ENCODE data around the gene IGF2BP3.
A peak's percentile ranks its signal among the peaks of the same experiment; 100 is the strongest.
"Not testable (repeated sequence)": the region's sequence is repeated elsewhere in the genome, so short reads cannot be mapped to it uniquely, and the experiment has no call there.

The IGF2BP3 gene

GRCh38 chr7:23331132-23331531 lies 139.2 kb downstream of the IGF2BP3 start:
- Histone ChIP-seq H3K9me3 (ENCODE audit: control insufficient read depth, insufficient read depth, low read depth, low read length) (no peaks in the 10 kb centered on the region), H3K36me3 (ENCODE audit: control insufficient read depth in 2 of 2, insufficient read depth in 1 of 2, low read length in 2 of 2) (peaks cover 21 to 46% of the 10 kb centered on the region in 2 experiments), H3K4me3 (ENCODE audit: low read depth, low read length) (no peak overlapping the region), H3K4me1 (ENCODE audit: control insufficient read depth, insufficient read depth, low read length) (peaks cover 36% of the 10 kb centered on the region), H3K27ac (ENCODE audit: extremely low read depth, low read depth, low read length) (no peak overlapping the region)
- ChIA-PET POLR2A (no interaction called here), CTCF (interaction anchor here (1.1 kb wide), 1 partner anchor 69 kb away, joined by 3 read pairs; no protein-coding TSS in a partner anchor)
- no peak for TF ChIP-seq ZNF133 (tag by site-specific recombination; IDR thresholded peaks at IDR 0.05)
- TF ChIP-seq ZFHX2 (tag by site-specific recombination; conservative IDR thresholded peaks at IDR 0.05): no peak
- no peak for TF ChIP-seq ZNF221 (tag by site-specific recombination; IDR thresholded peaks at IDR 0.05; ENCODE audit: borderline replicate concordance)
- no peak for TF ChIP-seq ZNF169 (tag by site-specific recombination; IDR thresholded peaks at IDR 0.05)
- TF ChIP-seq ZNF707 (tag by site-specific recombination; IDR thresholded peaks at IDR 0.05): no peak

DNA sequence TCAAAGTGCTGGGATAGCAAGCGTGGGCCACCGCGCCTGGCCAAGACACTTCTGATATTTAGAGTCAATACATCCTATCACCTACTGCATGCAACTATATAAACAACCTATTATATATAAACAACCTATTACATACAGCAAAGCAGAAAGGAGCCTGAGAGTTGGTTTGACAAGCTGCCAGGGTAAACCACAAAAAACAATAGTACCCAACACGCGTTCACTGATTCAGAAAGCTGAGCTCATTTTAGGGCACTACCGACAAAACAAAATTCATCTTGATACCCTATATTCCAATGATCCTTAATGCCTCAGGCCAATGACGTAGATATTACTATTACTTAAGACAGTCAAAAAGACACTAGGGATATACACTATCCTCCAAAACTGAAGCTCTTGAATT lies 154.9 kb downstream of the IGF2BP3 start:
- POLR2A ChIA-PET: interaction anchor here (0.9 to 2.1 kb wide), 3 partner anchors 16 to 159 kb away, joined by 3 to 6 read pairs (median 4); partner anchors contain the start of gene MALSU1
- H3K27ac ChIP-seq (ENCODE audit: extremely low read depth, low read depth, low read length): peak overlapping the region; percentile 58; the same call in 1 of the 2 replicates

GRCh38 chr7:23312141-23312540 lies 158.2 kb downstream of the IGF2BP3 start:
- POLR2A ChIA-PET; H3K4me3 ChIP-seq (ENCODE audit: low read depth, low read length); H3K27ac ChIP-seq (ENCODE audit: extremely low read depth, low read depth, low read length); CTCF ChIA-PET; H3K9me3 ChIP-seq (ENCODE audit: control insufficient read depth, insufficient read depth, low read depth, low read length): not testable (repeated sequence)
- Histone ChIP-seq H3K36me3 (ENCODE audit: control insufficient read depth in 2 of 2, insufficient read depth in 1 of 2, low read length in 2 of 2) (peaks cover 41 to 76% of the 10 kb centered on the region in 2 experiments), H3K4me1 (ENCODE audit: control insufficient read depth, insufficient read depth, low read length) (peaks cover 18% of the 10 kb centered on the region)

More for the DNA sequence above, 154.9 kb downstream of the IGF2BP3 start:
- H3K36me3 ChIP-seq (ENCODE audit: control insufficient read depth in 2 of 2, insufficient read depth in 1 of 2, low read length in 2 of 2): peaks cover 37 to 72% of the 10 kb centered on the region in 2 experiments
- CTCF ChIA-PET: interaction anchor here (0.6 to 1.7 kb wide), 2 partner anchors 15 to 202 kb away, joined by 3 to 4 read pairs; no protein-coding TSS in a partner anchor
- no peak overlapping the region for H3K4me3 ChIP-seq (ENCODE audit: low read depth, low read length)
- peaks cover 18% of the 10 kb centered on the region for H3K4me1 ChIP-seq (ENCODE audit: control insufficient read depth, insufficient read depth, low read length)
- no peaks in the 10 kb centered on the region for H3K9me3 ChIP-seq (ENCODE audit: control insufficient read depth, insufficient read depth, low read depth, low read length)
- TF ChIP-seq, protein P1, sequence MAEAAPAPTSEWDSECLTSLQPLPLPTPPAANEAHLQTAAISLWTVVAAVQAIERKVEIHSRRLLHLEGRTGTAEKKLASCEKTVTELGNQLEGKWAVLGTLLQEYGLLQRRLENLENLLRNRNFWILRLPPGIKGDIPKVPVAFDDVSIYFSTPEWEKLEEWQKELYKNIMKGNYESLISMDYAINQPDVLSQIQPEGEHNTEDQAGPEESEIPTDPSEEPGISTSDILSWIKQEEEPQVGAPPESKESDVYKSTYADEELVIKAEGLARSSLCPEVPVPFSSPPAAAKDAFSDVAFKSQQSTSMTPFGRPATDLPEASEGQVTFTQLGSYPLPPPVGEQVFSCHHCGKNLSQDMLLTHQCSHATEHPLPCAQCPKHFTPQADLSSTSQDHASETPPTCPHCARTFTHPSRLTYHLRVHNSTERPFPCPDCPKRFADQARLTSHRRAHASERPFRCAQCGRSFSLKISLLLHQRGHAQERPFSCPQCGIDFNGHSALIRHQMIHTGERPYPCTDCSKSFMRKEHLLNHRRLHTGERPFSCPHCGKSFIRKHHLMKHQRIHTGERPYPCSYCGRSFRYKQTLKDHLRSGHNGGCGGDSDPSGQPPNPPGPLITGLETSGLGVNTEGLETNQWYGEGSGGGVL (tag by site-specific recombination; IDR thresholded peaks at IDR 0.05): no peak
- TF ChIP-seq OSR2 (tag by site-specific recombination; IDR thresholded peaks at IDR 0.05): peak; percentile 49
- TF ChIP-seq ZNF629 (tag by site-specific recombination; IDR thresholded peaks at IDR 0.05): 0 out of 2 replicates have a peak, but pooled peaks have one; percentile 14

DNA sequence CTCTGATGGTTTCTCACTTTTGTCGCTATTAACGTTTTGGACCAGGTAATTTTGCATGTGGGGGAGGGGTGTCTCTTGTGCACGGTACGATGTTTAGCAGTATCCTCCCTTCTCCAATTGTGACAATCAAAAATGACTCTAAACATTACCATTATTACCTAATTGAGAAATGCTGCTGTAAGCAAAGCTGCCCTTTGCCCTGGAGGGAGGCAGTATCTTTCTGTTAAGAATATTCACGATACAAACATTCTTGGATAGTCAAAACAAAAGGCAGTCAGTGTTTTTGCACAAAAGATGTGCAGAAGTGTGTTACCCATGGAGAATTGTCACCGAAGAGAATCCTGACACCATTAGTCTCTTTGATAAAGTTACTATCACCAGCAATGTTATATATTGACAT lies 161.5 kb downstream of the IGF2BP3 start:
- no peak overlapping the region for H3K27ac ChIP-seq (ENCODE audit: extremely low read depth, low read depth, low read length)
- TF ChIP-seq ZNF580 (tag by site-specific recombination; IDR thresholded peaks at IDR 0.05): no peak
- TF ChIP-seq PRDM6 (tag by site-specific recombination; IDR thresholded peaks at IDR 0.05): no peak
- no peak for TF ChIP-seq ZFHX2 (tag by site-specific recombination; conservative IDR thresholded peaks at IDR 0.05)
- TF ChIP-seq ZNF239 (tag by site-specific recombination; IDR thresholded peaks at IDR 0.05): no peak
- TF ChIP-seq ZSCAN23 (tag by site-specific recombination; IDR thresholded peaks at IDR 0.05): no peak
- no peak for TF ChIP-seq ZNF488 (tag by site-specific recombination; IDR thresholded peaks at IDR 0.05)
- TF ChIP-seq ZNF747 (tag by site-specific recombination; IDR thresholded peaks at IDR 0.05): no peak
- no peak for TF ChIP-seq ZNF785 (tag by site-specific recombination; IDR thresholded peaks at IDR 0.05)
- TF ChIP-seq ZFP69B (tag by site-specific recombination; IDR thresholded peaks at IDR 0.05): no peak
- TF ChIP-seq HOXD13 (CRISPR knock-in tag; IDR thresholded peaks at IDR 0.05; ENCODE audit: borderline replicate concordance): no peak
- no peak for TF ChIP-seq ZNF335 (tag by site-specific recombination; conservative IDR thresholded peaks at IDR 0.05)
- TF ChIP-seq, protein P2, sequence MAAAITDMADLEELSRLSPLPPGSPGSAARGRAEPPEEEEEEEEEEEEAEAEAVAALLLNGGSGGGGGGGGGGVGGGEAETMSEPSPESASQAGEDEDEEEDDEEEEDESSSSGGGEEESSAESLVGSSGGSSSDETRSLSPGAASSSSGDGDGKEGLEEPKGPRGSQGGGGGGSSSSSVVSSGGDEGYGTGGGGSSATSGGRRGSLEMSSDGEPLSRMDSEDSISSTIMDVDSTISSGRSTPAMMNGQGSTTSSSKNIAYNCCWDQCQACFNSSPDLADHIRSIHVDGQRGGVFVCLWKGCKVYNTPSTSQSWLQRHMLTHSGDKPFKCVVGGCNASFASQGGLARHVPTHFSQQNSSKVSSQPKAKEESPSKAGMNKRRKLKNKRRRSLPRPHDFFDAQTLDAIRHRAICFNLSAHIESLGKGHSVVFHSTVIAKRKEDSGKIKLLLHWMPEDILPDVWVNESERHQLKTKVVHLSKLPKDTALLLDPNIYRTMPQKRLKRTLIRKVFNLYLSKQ (tag by site-specific recombination; IDR thresholded peaks at IDR 0.05; ENCODE audit: borderline replicate concordance): no peak
- TF ChIP-seq, protein P3, sequence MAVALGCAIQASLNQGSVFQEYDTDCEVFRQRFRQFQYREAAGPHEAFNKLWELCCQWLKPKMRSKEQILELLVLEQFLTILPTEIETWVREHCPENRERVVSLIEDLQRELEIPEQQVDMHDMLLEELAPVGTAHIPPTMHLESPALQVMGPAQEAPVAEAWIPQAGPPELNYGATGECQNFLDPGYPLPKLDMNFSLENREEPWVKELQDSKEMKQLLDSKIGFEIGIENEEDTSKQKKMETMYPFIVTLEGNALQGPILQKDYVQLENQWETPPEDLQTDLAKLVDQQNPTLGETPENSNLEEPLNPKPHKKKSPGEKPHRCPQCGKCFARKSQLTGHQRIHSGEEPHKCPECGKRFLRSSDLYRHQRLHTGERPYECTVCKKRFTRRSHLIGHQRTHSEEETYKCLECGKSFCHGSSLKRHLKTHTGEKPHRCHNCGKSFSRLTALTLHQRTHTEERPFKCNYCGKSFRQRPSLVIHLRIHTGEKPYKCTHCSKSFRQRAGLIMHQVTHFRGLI (tag by site-specific recombination; IDR thresholded peaks at IDR 0.05): no peak

More for the DNA sequence above, 161.5 kb downstream of the IGF2BP3 start:
- ChIA-PET POLR2A (interaction anchor here (0.5 to 1.3 kb wide), 2 partner anchors 9 to 133 kb away, joined by 4 to 5 read pairs; partner anchors contain the start of gene MALSU1), CTCF (interaction anchor here (1.1 kb wide), 2 partner anchors 32 to 47 kb away, joined by 3 to 7 read pairs; no protein-coding TSS in a partner anchor)
- peaks cover 52 to 80% of the 10 kb centered on the region in 2 experiments for H3K36me3 ChIP-seq (ENCODE audit: control insufficient read depth in 2 of 2, insufficient read depth in 1 of 2, low read length in 2 of 2)
- H3K4me1 ChIP-seq (ENCODE audit: control insufficient read depth, insufficient read depth, low read length): no peaks in the 10 kb centered on the region
- H3K9me3 ChIP-seq (ENCODE audit: control insufficient read depth, insufficient read depth, low read depth, low read length): no peaks in the 10 kb centered on the region
- no peak overlapping the region for H3K4me3 ChIP-seq (ENCODE audit: low read depth, low read length)

All from HEK293 (cell line).